Stimulated activated CD8-positive, alpha-beta memory T cell treated with anti-CD3 and anti-CD28 coated beads, Interleukin-12 subunit alpha, Interleukin-12 subunit beta, amount 100 ng/mL, for 24 hours (primary cell): ENCODE results near the gene E4F1.

Experiments used
- DNase-seq: peaks from one replicate; pipeline ENCODE4 v3.0.0-alpha.2; 2020; ENCODE audit errors: extremely low read depth

E4F1 gene

GRCh38 chr16:2223221-2223941 lies at the start of gene E4F1:
Gene E4F1 (plus strand): TSS chr16:2223591. CDS start chr16:2223614, 23 bp downstream.
- peak; percentile 100 for DNase-seq

GRCh38 chr16:2173916-2174315 lies 49.5 kb upstream of the E4F1 start:
- no peak for DNase-seq

GRCh38 chr16:2174396-2175131 lies 48.8 kb upstream of the E4F1 start:
- DNase-seq = no peak

GRCh38 chr16:2175454-2175853 lies 47.9 kb upstream of the E4F1 start:
- DNase-seq = no peak

GRCh38 chr16:2176047-2176446 lies 47.3 kb upstream of the E4F1 start:
- no peak for DNase-seq

GRCh38 chr16:2177101-2177500 lies 46.3 kb upstream of the E4F1 start:
- no peak for DNase-seq

- no peak for DNase-seq
Measured at GRCh38 chr16:2177561-2177960, 45.8 kb upstream of the E4F1 start.

GRCh38 chr16:2178321-2179106 lies 44.9 kb upstream of the E4F1 start:
- no peak for DNase-seq

GRCh38 chr16:2179107-2179501 lies 44.3 kb upstream of the E4F1 start:
- DNase-seq = no peak

GRCh38 chr16:2179576-2179975 lies 43.8 kb upstream of the E4F1 start:
- DNase-seq = no peak

- DNase-seq = no peak
Measured at GRCh38 chr16:2180461-2180860, 42.9 kb upstream of the E4F1 start.

- DNase-seq = no peak
Measured at GRCh38 chr16:2180962-2181923, 42.1 kb upstream of the E4F1 start.

- DNase-seq = no peak
Measured at GRCh38 chr16:2181952-2182351, 41.4 kb upstream of the E4F1 start.

- no peak for DNase-seq
Measured at GRCh38 chr16:2183671-2184070, 39.7 kb upstream of the E4F1 start.

- no peak for DNase-seq
Measured at GRCh38 chr16:2184346-2184745, 39.0 kb upstream of the E4F1 start.

- DNase-seq = no peak
Measured at GRCh38 chr16:2184962-2185361, 38.4 kb upstream of the E4F1 start.

GRCh38 chr16:2186064-2186463 lies 37.3 kb upstream of the E4F1 start:
- DNase-seq = no peak

- DNase-seq = no peak
Measured at GRCh38 chr16:2186505-2186904, 36.9 kb upstream of the E4F1 start.

GRCh38 chr16:2187212-2187611 lies 36.2 kb upstream of the E4F1 start:
- no peak for DNase-seq

GRCh38 chr16:2188395-2188794 lies 35.0 kb upstream of the E4F1 start:
- no peak for DNase-seq

GRCh38 chr16:2189252-2189893 lies 34.0 kb upstream of the E4F1 start:
- no peak for DNase-seq
